A673 (cell line): Measurements from ENCODE around the gene SUPT4H1.

Experiments used
- CTCF ChIP-seq: fragments of 300-800, 200-600 bp; sonication (generic); conservative IDR thresholded peaks from 2 replicates; pipeline ENCODE4 v1.5.1; 2017; ENCODE audit warnings: low read depth, mild to moderate bottlenecking, antibody characterized with exemption, low read length, moderate library complexity, mixed read lengths
- EZH2 ChIP-seq: fragments of 200-600 bp; sonication (generic); IDR thresholded peaks from 2 replicates; pipeline ENCODE4 v1.6.1; 2017; ENCODE audit warnings: borderline replicate concordance, low read depth, mild to moderate bottlenecking, mixed read lengths, antibody characterized with exemption, low read length; ENCODE audit not compliant: poor library complexity, severe bottlenecking

- no peak for TF ChIP-seq CTCF
- TF ChIP-seq EZH2: no peak
Observed at GRCh38 chr17:58339755-58340404, 12.1 kb downstream of the SUPT4H1 start.
